Left lung (tissue), 10 donors: ENCODE measurements around the gene MGAT1. TPM values are rescaled to one million over a fixed set of nuclear protein-coding genes. Genes with fewer than 3 reads are reported as not detected.

Experiments used
- ATAC-seq: fragments of 200-7000 bp; cut with Tn5 transposase; one replicate; pipeline ENCODE4 v1.9.1; 2020; ENCODE audit warnings: moderate library complexity
- DNase-seq, 4 donors: peaks; one replicate each; pipeline ENCODE4 v3.0.0-alpha.2; 2013 to 2020
- H3K27ac ChIP-seq, 2 donors: fragments of 200-600 bp; sonication (generic) in 1 of 2; one replicate each; pipeline versions ENCODE4 v1.5.0 to v1.8.0; 2020 to 2021
- H3K27me3 ChIP-seq, 2 donors: fragments of 200-600 bp; sonication (generic) in 1 of 2; one replicate each; pipeline versions ENCODE4 v1.5.0 to v1.8.0; 2020 to 2021
- H3K36me3 ChIP-seq, 2 donors: fragments of 200-600 bp; sonication (generic) in 1 of 2; one replicate each; pipeline versions ENCODE4 v1.5.0 to v1.8.0; 2020 to 2021
- H3K4me1 ChIP-seq, 2 donors: fragments of 200-600 bp; one replicate each; pipeline ENCODE4 v1.8.0; 2021
- H3K4me3 ChIP-seq, 2 donors: fragments of 200-600 bp; sonication (generic) in 1 of 2; one replicate each; pipeline versions ENCODE4 v1.5.0 to v1.8.0; 2020 to 2021; ENCODE audit warnings: mild to moderate bottlenecking in 1 of 2
- H3K9me3 ChIP-seq, 2 donors: fragments of 200-600 bp; sonication (generic) in 1 of 2; one replicate each; pipeline versions ENCODE4 v1.5.0 to v1.8.0; 2020 to 2021
- intact Hi-C, 2 donors: fragments of 100-400 bp; cut with DNase I; formaldehyde crosslinking; loops; one replicate each; pipeline versions ENCODE4 v1.11.2 to v1.14.2; 2022
- polyA plus RNA-seq, 6 donors: library from polyadenylated mRNA; unstranded; fragments of 120-200 nt; gene quantifications; one replicate each; pipeline ENCODE4 v1.2.1, GENCODE V29; 2013; ENCODE audit not compliant: insufficient read length in 6 of 6
- total RNA-seq, 2 donors: library from RNA; stranded (reverse); fragmentation: NEBNext Ultra II Directional; extraction: Animal tissue kit (Norgen Biotek cat#: 25700); gene quantifications; one replicate each; pipeline ENCODE4 v1.2.1, GENCODE V29; 2021
- TF ChIP-seq, protein P1 (sequence below), 2 donors: fragments of 200-600 bp; sonication (generic) in 1 of 2; IDR thresholded peaks; one replicate each; pipeline versions ENCODE4 v1.5.0 to v1.8.0; 2021; ENCODE audit warnings: antibody characterized with exemption in 2 of 2
- donor health status: DM: no; HTN: yes; CAD: no.
- donor health status: DM: no; HTN: no; CAD: no.

MGAT1 gene
- total and polyA plus RNA-seq, 8 donors, result 70.6 to 263 (median 86.0) TPM

DNA sequence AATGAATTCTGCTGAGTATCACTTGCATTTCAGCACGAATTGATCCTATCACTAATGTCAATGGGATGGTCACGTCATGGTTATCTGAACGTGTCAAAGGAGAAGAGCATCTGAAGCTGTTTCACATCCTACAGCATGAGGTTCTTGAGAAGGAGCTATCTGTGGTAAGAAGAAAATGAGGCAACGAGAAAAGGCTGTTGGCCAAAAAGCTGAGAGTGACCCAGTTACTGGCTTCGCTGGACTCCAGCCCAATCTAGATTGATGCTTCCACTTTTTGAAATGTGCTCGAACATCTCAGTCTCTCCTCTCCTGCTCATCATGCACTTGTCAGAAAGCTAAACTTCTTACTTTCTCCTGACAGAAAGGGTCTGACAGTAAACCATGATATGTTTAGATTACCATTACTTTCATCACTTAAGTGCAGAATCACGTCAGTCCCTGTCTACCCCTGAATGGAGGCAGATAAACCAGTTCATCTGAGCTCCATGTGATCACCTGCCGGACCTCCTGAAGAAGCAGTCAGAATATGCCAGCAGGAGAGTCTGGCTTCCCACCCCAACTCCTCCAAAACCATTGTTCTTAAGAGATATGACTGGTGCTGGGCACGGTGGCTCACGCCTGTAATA lies 22.5 kb downstream of the MGAT1 start:
- TF ChIP-seq, protein P1, sequence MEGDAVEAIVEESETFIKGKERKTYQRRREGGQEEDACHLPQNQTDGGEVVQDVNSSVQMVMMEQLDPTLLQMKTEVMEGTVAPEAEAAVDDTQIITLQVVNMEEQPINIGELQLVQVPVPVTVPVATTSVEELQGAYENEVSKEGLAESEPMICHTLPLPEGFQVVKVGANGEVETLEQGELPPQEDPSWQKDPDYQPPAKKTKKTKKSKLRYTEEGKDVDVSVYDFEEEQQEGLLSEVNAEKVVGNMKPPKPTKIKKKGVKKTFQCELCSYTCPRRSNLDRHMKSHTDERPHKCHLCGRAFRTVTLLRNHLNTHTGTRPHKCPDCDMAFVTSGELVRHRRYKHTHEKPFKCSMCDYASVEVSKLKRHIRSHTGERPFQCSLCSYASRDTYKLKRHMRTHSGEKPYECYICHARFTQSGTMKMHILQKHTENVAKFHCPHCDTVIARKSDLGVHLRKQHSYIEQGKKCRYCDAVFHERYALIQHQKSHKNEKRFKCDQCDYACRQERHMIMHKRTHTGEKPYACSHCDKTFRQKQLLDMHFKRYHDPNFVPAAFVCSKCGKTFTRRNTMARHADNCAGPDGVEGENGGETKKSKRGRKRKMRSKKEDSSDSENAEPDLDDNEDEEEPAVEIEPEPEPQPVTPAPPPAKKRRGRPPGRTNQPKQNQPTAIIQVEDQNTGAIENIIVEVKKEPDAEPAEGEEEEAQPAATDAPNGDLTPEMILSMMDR (IDR thresholded peaks at IDR 0.05), result no peak
- H3K36me3 ChIP-seq, result no peaks in the 10 kb centered on the region
- no peak for DNase-seq
- H3K4me3 ChIP-seq, result no peak overlapping the region
- intact Hi-C loops, result no loop called here
- ATAC-seq, result no peak
- no peak overlapping the region for H3K27ac ChIP-seq
- no peaks in the 10 kb centered on the region for H3K27me3 ChIP-seq
- H3K4me1 ChIP-seq, result peaks cover 4 to 8% of the 10 kb centered on the region in 2 donors
- no peaks in the 10 kb centered on the region for H3K9me3 ChIP-seq

DNA sequence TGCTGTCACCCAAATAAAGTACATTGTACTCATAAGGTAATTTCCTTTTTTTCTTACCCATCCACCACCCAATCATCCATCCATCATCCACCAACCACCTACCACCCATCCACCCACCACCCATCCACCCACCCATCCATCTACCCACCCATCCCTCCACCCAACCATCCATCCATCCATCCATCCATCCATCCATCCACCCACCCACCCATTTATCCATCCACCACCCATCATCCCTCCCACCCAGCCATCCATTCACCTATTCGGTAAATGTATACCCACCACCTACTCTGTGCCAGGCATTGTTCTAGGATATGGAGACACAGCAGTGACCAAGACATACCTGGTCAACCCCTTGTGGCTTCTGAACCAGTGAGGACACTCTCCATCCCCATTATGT lies 25.1 kb downstream of the MGAT1 start:
- TF ChIP-seq, protein P1 (IDR thresholded peaks at IDR 0.05), result no peak
- intact Hi-C loops, result no loop called here
- H3K9me3 ChIP-seq, result peaks cover 0 to 5% of the 10 kb centered on the region in 2 donors
- peaks cover 0 to 8% of the 10 kb centered on the region in 2 donors for H3K27me3 ChIP-seq
- ATAC-seq (no peak), DNase-seq (no peak)
- no peak overlapping the region for H3K27ac ChIP-seq
- H3K4me3 ChIP-seq, result no peak overlapping the region
- no peaks in the 10 kb centered on the region for H3K36me3 ChIP-seq
- H3K4me1 ChIP-seq, result no peaks in the 10 kb centered on the region

DNA sequence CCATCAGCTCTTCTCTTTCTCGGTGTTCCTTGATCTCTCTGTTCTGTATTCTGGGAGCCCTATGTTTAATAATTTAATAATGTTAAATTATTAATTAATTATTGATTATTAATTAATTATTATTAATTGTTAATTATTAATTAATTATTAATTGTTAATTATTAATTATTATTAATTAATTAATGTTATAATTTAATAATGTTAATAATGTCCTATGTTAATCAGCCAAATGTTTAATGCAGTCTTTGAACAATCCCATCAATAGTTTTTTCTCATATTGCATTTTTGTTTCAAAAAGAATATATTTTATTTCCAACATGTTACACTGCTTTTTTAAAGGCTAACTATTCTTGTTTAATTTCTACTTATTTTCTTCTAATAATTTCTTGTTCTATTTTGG lies 26.2 kb downstream of the MGAT1 start:
- peaks cover 0 to 8% of the 10 kb centered on the region in 2 donors for H3K27me3 ChIP-seq
- no peak overlapping the region for H3K4me3 ChIP-seq
- no peak overlapping the region for H3K27ac ChIP-seq
- no peaks in the 10 kb centered on the region for H3K36me3 ChIP-seq
- TF ChIP-seq, protein P1 (IDR thresholded peaks at IDR 0.05), result no peak
- DNase-seq (no peak), ATAC-seq (no peak)
- intact Hi-C loops, result no loop called here
- peaks cover 0 to 12% of the 10 kb centered on the region in 2 donors for H3K9me3 ChIP-seq
- H3K4me1 ChIP-seq, result no peaks in the 10 kb centered on the region

DNA sequence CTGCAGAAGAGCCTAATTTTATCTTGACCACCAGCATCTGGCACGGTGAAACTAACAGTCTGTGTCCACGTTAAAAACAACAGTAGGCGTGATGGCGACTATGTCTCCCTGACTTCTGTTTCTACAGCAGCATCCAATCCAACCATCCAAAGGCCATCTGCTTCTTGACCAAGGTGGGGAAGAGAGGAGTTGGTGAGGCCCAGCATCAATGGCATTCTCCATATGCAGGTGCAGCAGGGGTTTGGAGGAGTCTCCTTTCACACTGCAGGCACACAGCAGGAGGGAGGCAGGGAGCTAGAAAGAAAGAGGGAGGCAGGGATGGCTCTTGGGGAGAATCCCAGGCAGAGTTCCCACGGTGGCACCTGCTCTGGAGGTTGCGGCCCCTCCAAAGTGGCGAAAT lies 27.0 kb downstream of the MGAT1 start:
- Histone ChIP-seq H3K27ac (no peak overlapping the region), H3K27me3 (peaks cover 0 to 8% of the 10 kb centered on the region in 2 donors), H3K4me1 (no peaks in the 10 kb centered on the region), H3K36me3 (no peaks in the 10 kb centered on the region), H3K9me3 (peaks cover 0 to 12% of the 10 kb centered on the region in 2 donors), H3K4me3 (no peak overlapping the region)
- intact Hi-C loops, result no loop called here
- TF ChIP-seq, protein P1 (IDR thresholded peaks at IDR 0.05), result no peak
- ATAC-seq (no peak), DNase-seq (no peak)

DNA sequence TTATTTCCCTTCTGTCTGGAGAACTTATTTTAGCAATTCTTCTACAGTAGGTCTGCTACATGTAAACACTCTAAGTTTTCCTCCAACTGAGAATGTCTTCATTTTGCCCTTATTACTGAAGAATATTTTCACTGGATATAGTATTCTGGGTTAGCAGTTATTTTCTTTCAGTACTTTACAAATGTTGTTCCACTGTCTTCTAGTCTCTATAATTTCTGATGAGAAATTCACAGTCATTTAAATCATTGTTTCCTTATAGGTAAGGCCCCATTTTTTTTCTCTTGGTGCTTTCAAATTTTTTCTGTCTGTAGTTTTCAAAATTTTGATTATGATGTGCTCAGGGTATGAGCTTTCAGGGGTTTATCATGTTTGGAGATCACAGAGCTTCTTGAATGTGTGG lies 30.8 kb downstream of the MGAT1 start:
- Histone ChIP-seq H3K27ac (no peak overlapping the region), H3K9me3 (peaks cover 0 to 19% of the 10 kb centered on the region in 2 donors), H3K36me3 (no peaks in the 10 kb centered on the region), H3K4me1 (no peaks in the 10 kb centered on the region), H3K4me3 (no peak overlapping the region), H3K27me3 (peaks cover 0 to 8% of the 10 kb centered on the region in 2 donors)
- ATAC-seq (no peak), DNase-seq (no peak)
- intact Hi-C loops, result no loop called here
- TF ChIP-seq, protein P1 (IDR thresholded peaks at IDR 0.05), result no peak
